Neural cell (in vitro differentiated cells): ENCODE data around the gene ENDOV. TPM values are rescaled to one million over a fixed set of nuclear protein-coding genes. Genes with fewer than 3 reads are reported as not detected.

Experiments used
- H2AFZ ChIP-seq: fragments of 200-600, 300-800 bp; sonication (generic), shearing (Covaris generic); 2 replicates; pipeline ENCODE4 v1.6.0; 2014; ENCODE audit warnings: low read depth, mild to moderate bottlenecking, antibody characterized with exemption, low read length, moderate library complexity
- H3F3A ChIP-seq: fragments of 200-600 bp; shearing (Covaris generic); 2 replicates; pipeline ENCODE4 v1.6.1; 2016; ENCODE audit warnings: mild to moderate bottlenecking, moderate library complexity, mixed read lengths, antibody characterized with exemption, low read length; ENCODE audit not compliant: insufficient read depth, poor library complexity, severe bottlenecking
- H3K27ac ChIP-seq: fragments of 200-600, 300-800 bp; sonication (generic), shearing (Covaris generic); 2 replicates; pipeline ENCODE4 v1.5.1; 2014; ENCODE audit warnings: mild to moderate bottlenecking, low read length, moderate library complexity
- H3K27me3 ChIP-seq: fragments of 300-800, 200-600 bp; sonication (generic), shearing (Covaris generic); 2 replicates; pipeline ENCODE4 v1.6.0; 2014; ENCODE audit warnings: mild to moderate bottlenecking, low read depth, low read length, moderate library complexity; ENCODE audit not compliant: insufficient read depth
- H3K36me3 ChIP-seq: fragments of 300-800, 200-600 bp; sonication (generic), shearing (Covaris generic); 2 replicates; pipeline ENCODE4 v1.5.1; 2014; ENCODE audit warnings: mild to moderate bottlenecking, antibody characterized with exemption, low read length, moderate library complexity; ENCODE audit not compliant: insufficient read depth
- H3K4me2 ChIP-seq: fragments of 300-800, 200-600 bp; sonication (generic), shearing (Covaris generic); 2 replicates; pipeline ENCODE4 v1.6.0; 2014; ENCODE audit warnings: mild to moderate bottlenecking, low read length
- H3K4me3 ChIP-seq: fragments of 300-800, 200-600 bp; sonication (generic), shearing (Covaris generic); 2 replicates; pipeline ENCODE4 v1.5.1; 2014; ENCODE audit warnings: mild to moderate bottlenecking, low read length, moderate library complexity
- H3K79me2 ChIP-seq: fragments of 200-600 bp; shearing (Covaris generic); replicated peaks from 2 replicates; pipeline ENCODE4 v1.6.0; 2014; ENCODE audit warnings: mild to moderate bottlenecking, low read length, moderate library complexity; ENCODE audit not compliant: insufficient read depth
- H3K9ac ChIP-seq: fragments of 300-800, 200-600 bp; sonication (generic), shearing (Covaris generic); 2 replicates; pipeline ENCODE4 v1.6.1; 2016; ENCODE audit warnings: mild to moderate bottlenecking, low read length, mixed read lengths
- H3K9me2 ChIP-seq: fragments of 200-600 bp; shearing (Covaris generic); 2 replicates; pipeline ENCODE4 v1.6.1; 2016; ENCODE audit warnings: mild to moderate bottlenecking, low read length, mixed read lengths; ENCODE audit not compliant: insufficient read depth
- H3K9me3 ChIP-seq: fragments of 200-600, 300-800 bp; sonication (generic), shearing (Covaris generic); 2 replicates; pipeline ENCODE4 v1.6.1; 2016; ENCODE audit warnings: mild to moderate bottlenecking, mixed run types, low read length, moderate library complexity, mixed read lengths
- H4K20me1 ChIP-seq: fragments of 200-600 bp; shearing (Covaris generic); 2 replicates; pipeline ENCODE4 v1.6.1; 2016; ENCODE audit warnings: mild to moderate bottlenecking, mixed run types; ENCODE audit not compliant: insufficient read depth
- EP300 ChIP-seq: fragments of 450-650 bp; conservative IDR thresholded peaks from 2 replicates; pipeline ENCODE4 v1.6.1; 2014; ENCODE audit warnings: antibody characterized with exemption, mild to moderate bottlenecking, moderate library complexity; ENCODE audit not compliant: poor library complexity, severe bottlenecking
- EZH2 ChIP-seq: fragments of 200-600, 300-800 bp; shearing (Covaris generic), sonication (generic); IDR thresholded peaks from 2 replicates; pipeline ENCODE4 v1.6.1; 2014; ENCODE audit warnings: antibody characterized with exemption, low read length, borderline replicate concordance, mild to moderate bottlenecking; ENCODE audit not compliant: insufficient read depth, poor library complexity, severe bottlenecking
- MXI1 ChIP-seq: fragments of 450-650 bp; conservative IDR thresholded peaks from 2 replicates; pipeline ENCODE4 v1.6.1; 2014; ENCODE audit warnings: antibody characterized with exemption, mild to moderate bottlenecking; ENCODE audit not compliant: poor library complexity, severe bottlenecking
- POLR2AphosphoS5 ChIP-seq: IDR thresholded peaks from 2 replicates; pipeline ENCODE4 v1.6.1; 2012
- RAD21 ChIP-seq: fragments of 450-650 bp; conservative IDR thresholded peaks from 2 replicates; pipeline ENCODE4 v1.6.1; 2014; ENCODE audit warnings: antibody characterized with exemption, mild to moderate bottlenecking, moderate library complexity
- SMC3 ChIP-seq: fragments of 450-650 bp; conservative IDR thresholded peaks from 2 replicates; pipeline ENCODE4 v1.6.1; 2014; ENCODE audit warnings: antibody characterized with exemption, mild to moderate bottlenecking, moderate library complexity; ENCODE audit not compliant: poor library complexity
- TAF1 ChIP-seq: IDR thresholded peaks from 2 replicates; pipeline ENCODE4 v1.6.1; 2012; ENCODE audit warnings: low read depth
- polyA plus RNA-seq: library from polyadenylated mRNA; depleted of rRNA; stranded (reverse); fragments of >200 nt; gene quantifications from 2 replicates; pipeline ENCODE4 v1.2.3, GENCODE V29; 2014
- TF ChIP-seq, protein P1 (sequence below): fragments of 450-650 bp; IDR thresholded peaks from 2 replicates; pipeline ENCODE4 v1.5.1; 2014; ENCODE audit warnings: antibody characterized with exemption, mild to moderate bottlenecking, moderate library complexity; ENCODE audit not compliant: poor library complexity, severe bottlenecking
- TF ChIP-seq, protein P2 (sequence below): IDR thresholded peaks from 2 replicates; pipeline ENCODE4 v1.6.1; 2012; ENCODE audit warnings: borderline replicate concordance

ENDOV gene
- polyA plus RNA-seq, 1 donor from 2014 or later, result 31.2 TPM

DNA sequence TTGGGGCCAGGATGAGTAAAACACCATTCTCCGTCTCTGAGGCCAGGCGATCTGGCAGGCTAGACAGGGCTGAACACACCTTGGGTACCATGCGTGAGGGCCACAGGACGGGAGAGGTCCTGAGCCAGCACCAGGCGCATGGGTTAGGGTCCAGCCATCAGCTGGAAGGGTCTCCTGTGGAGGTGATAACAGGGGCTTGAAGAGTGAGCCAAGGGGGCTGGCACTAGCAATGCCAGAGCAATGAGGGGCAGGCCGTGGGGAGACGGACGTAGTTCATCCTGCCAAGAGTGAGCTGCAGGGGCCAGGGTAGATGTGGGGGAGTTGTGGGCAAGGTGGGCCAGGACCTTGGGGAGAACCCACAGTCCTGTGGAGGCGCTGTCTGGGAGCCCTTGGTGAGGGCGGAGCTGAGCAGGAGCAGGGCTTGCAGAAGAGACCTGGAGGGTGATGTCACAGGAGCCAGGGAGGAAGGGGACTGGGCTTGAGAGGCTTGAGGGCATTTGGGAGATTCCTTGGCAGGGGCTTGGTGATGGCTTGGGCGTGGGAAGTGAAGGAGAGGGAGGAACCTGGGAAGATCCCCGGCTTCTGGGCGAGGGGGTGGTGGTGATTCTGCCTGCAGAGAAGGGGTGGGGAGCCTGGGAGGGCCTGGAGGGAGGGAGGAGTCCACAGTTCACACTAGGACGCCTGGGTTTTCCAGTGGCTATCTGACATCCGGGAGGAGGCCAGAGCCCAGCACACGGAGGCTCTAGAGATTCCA, 67.8 kb downstream of the ENDOV start:
- Histone ChIP-seq H3K36me3 (no peaks in the 10 kb centered on the region), H4K20me1 (no peaks in the 10 kb centered on the region), H3K27me3 (peaks cover 46% of the 10 kb centered on the region), H3K9me2 (no peaks in the 10 kb centered on the region), H3K4me2 (no peak overlapping the region), H3K9me3 (no peaks in the 10 kb centered on the region), H3K4me3 (no peak overlapping the region), H2AFZ (no peak overlapping the region), H3K79me2 (no peaks in the 10 kb centered on the region), H3K27ac (no peak overlapping the region), H3F3A (no peaks in the 10 kb centered on the region), H3K9ac (no peak overlapping the region)
- TF ChIP-seq EP300 (no peak), MXI1 (no peak), RAD21 (no peak), SMC3 (no peak), TAF1 (no peak), POLR2AphosphoS5 (no peak), EZH2 (no peak)
- TF ChIP-seq, protein P1, sequence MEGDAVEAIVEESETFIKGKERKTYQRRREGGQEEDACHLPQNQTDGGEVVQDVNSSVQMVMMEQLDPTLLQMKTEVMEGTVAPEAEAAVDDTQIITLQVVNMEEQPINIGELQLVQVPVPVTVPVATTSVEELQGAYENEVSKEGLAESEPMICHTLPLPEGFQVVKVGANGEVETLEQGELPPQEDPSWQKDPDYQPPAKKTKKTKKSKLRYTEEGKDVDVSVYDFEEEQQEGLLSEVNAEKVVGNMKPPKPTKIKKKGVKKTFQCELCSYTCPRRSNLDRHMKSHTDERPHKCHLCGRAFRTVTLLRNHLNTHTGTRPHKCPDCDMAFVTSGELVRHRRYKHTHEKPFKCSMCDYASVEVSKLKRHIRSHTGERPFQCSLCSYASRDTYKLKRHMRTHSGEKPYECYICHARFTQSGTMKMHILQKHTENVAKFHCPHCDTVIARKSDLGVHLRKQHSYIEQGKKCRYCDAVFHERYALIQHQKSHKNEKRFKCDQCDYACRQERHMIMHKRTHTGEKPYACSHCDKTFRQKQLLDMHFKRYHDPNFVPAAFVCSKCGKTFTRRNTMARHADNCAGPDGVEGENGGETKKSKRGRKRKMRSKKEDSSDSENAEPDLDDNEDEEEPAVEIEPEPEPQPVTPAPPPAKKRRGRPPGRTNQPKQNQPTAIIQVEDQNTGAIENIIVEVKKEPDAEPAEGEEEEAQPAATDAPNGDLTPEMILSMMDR, result no peak
- TF ChIP-seq, protein P2, sequence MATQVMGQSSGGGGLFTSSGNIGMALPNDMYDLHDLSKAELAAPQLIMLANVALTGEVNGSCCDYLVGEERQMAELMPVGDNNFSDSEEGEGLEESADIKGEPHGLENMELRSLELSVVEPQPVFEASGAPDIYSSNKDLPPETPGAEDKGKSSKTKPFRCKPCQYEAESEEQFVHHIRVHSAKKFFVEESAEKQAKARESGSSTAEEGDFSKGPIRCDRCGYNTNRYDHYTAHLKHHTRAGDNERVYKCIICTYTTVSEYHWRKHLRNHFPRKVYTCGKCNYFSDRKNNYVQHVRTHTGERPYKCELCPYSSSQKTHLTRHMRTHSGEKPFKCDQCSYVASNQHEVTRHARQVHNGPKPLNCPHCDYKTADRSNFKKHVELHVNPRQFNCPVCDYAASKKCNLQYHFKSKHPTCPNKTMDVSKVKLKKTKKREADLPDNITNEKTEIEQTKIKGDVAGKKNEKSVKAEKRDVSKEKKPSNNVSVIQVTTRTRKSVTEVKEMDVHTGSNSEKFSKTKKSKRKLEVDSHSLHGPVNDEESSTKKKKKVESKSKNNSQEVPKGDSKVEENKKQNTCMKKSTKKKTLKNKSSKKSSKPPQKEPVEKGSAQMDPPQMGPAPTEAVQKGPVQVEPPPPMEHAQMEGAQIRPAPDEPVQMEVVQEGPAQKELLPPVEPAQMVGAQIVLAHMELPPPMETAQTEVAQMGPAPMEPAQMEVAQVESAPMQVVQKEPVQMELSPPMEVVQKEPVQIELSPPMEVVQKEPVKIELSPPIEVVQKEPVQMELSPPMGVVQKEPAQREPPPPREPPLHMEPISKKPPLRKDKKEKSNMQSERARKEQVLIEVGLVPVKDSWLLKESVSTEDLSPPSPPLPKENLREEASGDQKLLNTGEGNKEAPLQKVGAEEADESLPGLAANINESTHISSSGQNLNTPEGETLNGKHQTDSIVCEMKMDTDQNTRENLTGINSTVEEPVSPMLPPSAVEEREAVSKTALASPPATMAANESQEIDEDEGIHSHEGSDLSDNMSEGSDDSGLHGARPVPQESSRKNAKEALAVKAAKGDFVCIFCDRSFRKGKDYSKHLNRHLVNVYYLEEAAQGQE, result no peak

DNA sequence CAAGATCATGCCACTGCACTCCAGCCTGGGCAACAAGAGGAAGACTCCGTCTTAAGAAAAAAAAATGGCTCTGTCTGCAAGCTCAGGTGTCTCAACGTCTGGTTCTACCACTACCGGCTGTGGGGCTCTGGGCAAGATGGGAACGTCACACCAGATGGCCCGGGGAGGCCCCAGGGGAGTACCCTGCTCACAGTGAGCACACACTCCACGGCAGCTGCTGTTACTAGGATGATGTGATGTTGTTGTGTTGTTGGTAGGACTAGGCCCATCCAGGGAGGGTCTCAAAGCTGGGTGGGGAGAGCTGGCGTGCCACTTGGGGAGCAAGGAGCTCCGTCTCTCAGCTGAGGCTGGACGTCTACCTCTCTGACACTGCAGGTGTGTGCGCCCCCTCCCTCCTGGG, 70.9 kb downstream of the ENDOV start:
- H3K9me2 ChIP-seq, result no peaks in the 10 kb centered on the region
- no peak overlapping the region for H3K27ac ChIP-seq
- no peaks in the 10 kb centered on the region for H3K36me3 ChIP-seq
- H4K20me1 ChIP-seq, result no peaks in the 10 kb centered on the region
- H3K27me3 ChIP-seq, result peaks cover 16% of the 10 kb centered on the region
- H3K4me3 ChIP-seq, result no peak overlapping the region
- TF ChIP-seq MXI1 (no peak), EP300 (no peak), SMC3 (no peak), POLR2AphosphoS5 (no peak), EZH2 (no peak), TAF1 (no peak), RAD21 (no peak)
- TF ChIP-seq, protein P2, result no peak
- TF ChIP-seq, protein P1, result no peak
- no peaks in the 10 kb centered on the region for H3K9me3 ChIP-seq
- H3F3A ChIP-seq, result no peaks in the 10 kb centered on the region
- no peak overlapping the region for H3K9ac ChIP-seq
- H3K4me2 ChIP-seq, result no peak overlapping the region
- no peak overlapping the region for H2AFZ ChIP-seq
- H3K79me2 ChIP-seq, result no peaks in the 10 kb centered on the region
